Measurements from ENCODE around the gene PIK3R3.

- TF ChIP-seq EZH2phosphoT487 (IDR thresholded peaks at IDR 0.05; ENCODE audit: insufficient read depth, low read depth) (no peak), EZH2 (IDR thresholded peaks at IDR 0.05; ENCODE audit: insufficient read depth, poor library complexity, severe bottlenecking) (no peak)
Observed at GRCh38 chr1:46102769-46103476, 29.5 kb downstream of the PIK3R3 start.

Measured in GM23248 (cell line).